ENCODE data around the gene GPR137. TPM values are rescaled to one million over a fixed set of nuclear protein-coding genes. Genes with fewer than 3 reads are reported as not detected.

Gene GPR137
- total RNA-seq, 4 donors from 2014 or later: 6.4 to 35.2 (median 27.4) TPM

DNA sequence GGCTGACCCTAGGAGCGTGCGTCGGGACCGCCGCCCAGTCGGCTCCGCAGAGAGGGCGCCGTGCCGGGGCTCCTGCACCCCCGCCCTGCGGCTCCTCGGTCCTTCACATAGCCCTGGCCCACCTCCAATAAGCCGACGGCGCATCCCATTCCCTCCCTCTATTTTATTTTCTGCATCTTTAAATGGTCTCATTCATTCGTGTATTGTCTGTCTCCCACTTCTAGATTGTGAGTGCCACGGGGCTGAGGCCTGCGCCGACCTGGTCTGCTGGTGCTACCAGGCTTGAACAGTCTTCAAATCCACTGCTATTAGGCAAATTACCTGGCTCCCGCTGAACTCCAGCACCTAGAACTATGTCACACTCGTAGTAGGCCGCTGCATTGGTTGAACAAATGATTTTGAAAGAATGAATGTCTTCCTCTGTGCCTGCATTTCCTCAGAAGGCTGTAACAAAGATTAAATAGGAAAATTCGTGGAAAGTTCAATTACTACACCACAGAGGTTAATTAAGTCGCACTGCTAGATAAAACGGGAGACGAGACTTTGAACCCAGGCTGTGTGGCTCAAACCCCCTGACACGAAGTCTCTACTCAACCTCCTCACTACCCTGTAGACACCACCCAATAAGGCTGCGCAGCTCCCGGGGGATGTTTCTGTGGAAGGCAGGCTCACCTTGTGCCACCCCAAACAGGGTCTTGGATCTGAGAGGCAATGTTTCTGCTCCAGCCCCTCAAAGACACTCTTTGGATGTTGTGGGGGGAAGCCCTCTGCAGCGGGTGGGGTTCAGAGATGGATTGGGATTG is 37.7 kb upstream of the GPR137 start:
- H3K4me1 ChIP-seq: peaks cover 21 to 50% (median 42%) of the 10 kb centered on the region in 4 donors

DNA sequence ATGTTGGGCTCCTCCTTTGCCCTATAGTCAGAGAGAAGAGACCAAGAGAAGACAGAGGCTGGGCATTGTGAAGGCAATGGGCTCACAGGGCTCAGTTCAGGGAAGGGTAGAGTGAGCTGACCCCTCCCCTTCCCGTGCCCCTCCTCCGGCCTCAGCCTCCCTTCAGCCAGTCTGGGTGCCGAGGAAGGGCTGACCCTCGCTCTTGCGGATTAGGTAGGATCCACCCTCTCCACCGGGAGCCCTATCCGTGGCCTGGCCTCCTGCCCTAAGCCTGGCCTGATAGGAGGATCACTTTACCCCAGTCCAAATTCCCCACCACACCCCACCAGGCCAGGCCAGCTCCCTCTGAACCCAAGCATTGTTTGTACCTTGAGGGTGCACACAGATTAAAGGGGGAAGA is 37.1 kb upstream of the GPR137 start:
- Histone ChIP-seq H3K27ac (no peak overlapping the region), H3K4me1 (peaks cover 21 to 50% (median 43%) of the 10 kb centered on the region in 4 donors)
- intact Hi-C loops (cut with DNase I; ENCODE audit: low total_unique reads): no loop called here

More for the DNA sequence above, 37.7 kb upstream of the GPR137 start:
- Histone ChIP-seq H3K27ac (peak overlapping the region; percentile 90 to 99 (median 94)), H3K9me3 (no peaks in the 10 kb centered on the region), H3K36me3 (no peaks in the 10 kb centered on the region), H3K27me3 (no peaks in the 10 kb centered on the region), H3K4me3 (peak overlapping the region; percentile 12 to 68 (median 64))
- in situ Hi-C loops (cut with MboI; ENCODE audit: low pct_ligation_motif_present in 1 of 4, low pct_unique_long_range_greater_than_20kb in 1 of 4, low sequenced_read_pairs in 3 of 4) (no loop called here), intact Hi-C loops (cut with DNase I; ENCODE audit: low total_unique reads) (no loop called here)
- TF ChIP-seq EP300 (IDR thresholded peaks at IDR 0.05; ENCODE audit: low read depth) (no peak), POLR2AphosphoS5 (IDR thresholded peaks at IDR 0.05) (no peak), POLR2A (IDR thresholded peaks at IDR 0.05) (no peak)
- TF ChIP-seq, protein P1, sequence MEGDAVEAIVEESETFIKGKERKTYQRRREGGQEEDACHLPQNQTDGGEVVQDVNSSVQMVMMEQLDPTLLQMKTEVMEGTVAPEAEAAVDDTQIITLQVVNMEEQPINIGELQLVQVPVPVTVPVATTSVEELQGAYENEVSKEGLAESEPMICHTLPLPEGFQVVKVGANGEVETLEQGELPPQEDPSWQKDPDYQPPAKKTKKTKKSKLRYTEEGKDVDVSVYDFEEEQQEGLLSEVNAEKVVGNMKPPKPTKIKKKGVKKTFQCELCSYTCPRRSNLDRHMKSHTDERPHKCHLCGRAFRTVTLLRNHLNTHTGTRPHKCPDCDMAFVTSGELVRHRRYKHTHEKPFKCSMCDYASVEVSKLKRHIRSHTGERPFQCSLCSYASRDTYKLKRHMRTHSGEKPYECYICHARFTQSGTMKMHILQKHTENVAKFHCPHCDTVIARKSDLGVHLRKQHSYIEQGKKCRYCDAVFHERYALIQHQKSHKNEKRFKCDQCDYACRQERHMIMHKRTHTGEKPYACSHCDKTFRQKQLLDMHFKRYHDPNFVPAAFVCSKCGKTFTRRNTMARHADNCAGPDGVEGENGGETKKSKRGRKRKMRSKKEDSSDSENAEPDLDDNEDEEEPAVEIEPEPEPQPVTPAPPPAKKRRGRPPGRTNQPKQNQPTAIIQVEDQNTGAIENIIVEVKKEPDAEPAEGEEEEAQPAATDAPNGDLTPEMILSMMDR (IDR thresholded peaks at IDR 0.05): no peak
- DNase-seq: peak; percentile 29
- 43 to 50% methylated on average over 12 to 31 of the region's 31 CpGs for WGBS, 2 donors (ENCODE audit: low coverage in 1 of 2)

DNA sequence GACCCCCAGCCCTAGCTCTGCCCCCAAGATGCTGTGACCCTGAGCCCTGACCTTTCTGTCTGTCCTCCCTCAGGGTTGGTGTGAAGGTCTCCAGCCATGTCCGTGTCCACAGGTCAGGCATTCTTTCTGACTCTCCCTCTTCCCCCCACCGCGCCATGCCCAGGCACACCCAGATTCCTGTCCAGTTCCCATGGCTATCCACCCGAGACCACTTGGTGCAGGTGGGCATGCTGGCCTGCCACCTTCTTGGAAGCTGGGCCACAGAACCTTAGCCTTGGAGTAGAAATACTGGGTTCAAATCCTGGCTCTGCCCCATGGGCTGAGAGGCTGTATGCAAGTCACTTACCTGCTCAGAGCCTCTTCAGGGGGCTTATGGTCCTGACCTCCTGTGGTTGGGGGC is 36.6 kb upstream of the GPR137 start:
- intact Hi-C loops (cut with DNase I; ENCODE audit: low total_unique reads) (no loop called here), in situ Hi-C loops (cut with MboI; ENCODE audit: low pct_ligation_motif_present in 1 of 4, low pct_unique_long_range_greater_than_20kb in 1 of 4, low sequenced_read_pairs in 3 of 4) (no loop called here)
- 95% methylated on average over 4 of the region's 4 CpGs; no CpG with 5 or more reads in 1 of the 2 donors for WGBS, 2 donors (ENCODE audit: low coverage in 1 of 2)
- DNase-seq: no peak
- Histone ChIP-seq H3K27me3 (no peaks in the 10 kb centered on the region), H3K9me3 (no peaks in the 10 kb centered on the region), H3K4me3 (no peak overlapping the region), H3K4me1 (peaks cover 21 to 52% (median 44%) of the 10 kb centered on the region in 4 donors), H3K27ac (no peak overlapping the region), H3K36me3 (no peaks in the 10 kb centered on the region)
- TF ChIP-seq, protein P1 (IDR thresholded peaks at IDR 0.05): no peak
- no peak for TF ChIP-seq POLR2AphosphoS5 (IDR thresholded peaks at IDR 0.05)
- TF ChIP-seq EP300 (IDR thresholded peaks at IDR 0.05; ENCODE audit: low read depth): no peak
- TF ChIP-seq POLR2A (IDR thresholded peaks at IDR 0.05): no peak

More for the DNA sequence above, 37.1 kb upstream of the GPR137 start:
- no peak overlapping the region for H3K4me3 ChIP-seq
- peak; percentile 11 for DNase-seq
- no peaks in the 10 kb centered on the region for H3K27me3 ChIP-seq
- no peaks in the 10 kb centered on the region for H3K36me3 ChIP-seq
- H3K9me3 ChIP-seq: no peaks in the 10 kb centered on the region
- in situ Hi-C loops (cut with MboI; ENCODE audit: low pct_ligation_motif_present in 1 of 4, low pct_unique_long_range_greater_than_20kb in 1 of 4, low sequenced_read_pairs in 3 of 4): no loop called here
- TF ChIP-seq EP300 (IDR thresholded peaks at IDR 0.05; ENCODE audit: low read depth) (no peak), POLR2AphosphoS5 (IDR thresholded peaks at IDR 0.05) (no peak), POLR2A (IDR thresholded peaks at IDR 0.05) (no peak)
- TF ChIP-seq, protein P1 (IDR thresholded peaks at IDR 0.05): no peak
- WGBS, 2 donors (ENCODE audit: low coverage in 1 of 2): 78% methylated on average over 7 of the region's 7 CpGs; no CpG with 5 or more reads in 1 of the 2 donors

DNA sequence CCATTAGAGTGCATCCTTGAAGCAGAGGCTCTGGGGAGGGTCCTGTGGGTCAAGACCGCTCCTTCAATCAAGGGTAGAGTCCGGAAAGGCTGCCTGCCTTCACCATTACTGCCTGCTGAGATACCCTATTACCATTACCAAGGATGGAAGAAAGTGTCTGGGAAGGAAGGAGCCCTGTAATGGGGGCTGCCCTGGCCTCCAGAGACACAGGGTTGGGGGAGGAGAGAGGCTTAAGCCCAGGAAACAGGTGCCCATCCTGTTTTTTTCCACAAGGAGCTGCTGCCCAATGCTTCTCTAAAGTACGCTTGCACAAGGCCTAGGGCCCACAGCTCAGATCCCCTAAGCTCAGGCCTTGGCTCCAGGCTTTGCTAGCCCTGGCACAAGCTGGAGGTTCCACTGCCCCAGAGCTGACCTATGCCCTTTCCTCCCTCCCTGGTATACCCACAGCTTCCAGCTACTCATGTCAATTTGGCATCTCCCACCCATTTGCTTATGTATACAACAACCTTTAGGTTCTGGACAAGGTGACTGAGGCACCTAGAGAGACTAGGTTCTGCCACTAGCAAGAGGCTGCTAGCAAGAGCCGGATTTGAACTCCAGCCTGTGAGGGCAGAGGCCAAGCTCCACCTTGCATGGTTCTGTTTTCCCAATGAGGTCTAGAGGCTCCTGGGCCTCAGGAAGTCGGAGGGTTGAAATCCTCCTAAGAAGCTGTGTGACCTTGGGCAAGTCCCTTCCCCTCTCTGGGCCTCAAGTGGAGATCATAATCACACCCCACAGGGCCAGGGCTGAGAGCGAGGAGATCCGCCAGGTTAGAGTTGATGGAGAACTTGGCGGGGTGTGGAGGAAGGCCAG is 35.9 kb upstream of the GPR137 start:
- no peak overlapping the region for H3K27ac ChIP-seq
- peaks cover 19 to 55% (median 42%) of the 10 kb centered on the region in 4 donors for H3K4me1 ChIP-seq

More for the DNA sequence above, 35.9 kb upstream of the GPR137 start:
- DNase-seq: no peak
- in situ Hi-C loops (cut with MboI; ENCODE audit: low pct_ligation_motif_present in 1 of 4, low pct_unique_long_range_greater_than_20kb in 1 of 4, low sequenced_read_pairs in 3 of 4): no loop called here
- TF ChIP-seq POLR2A (IDR thresholded peaks at IDR 0.05): no peak
- TF ChIP-seq EP300 (IDR thresholded peaks at IDR 0.05; ENCODE audit: low read depth): no peak
- TF ChIP-seq, protein P1 (IDR thresholded peaks at IDR 0.05): no peak
- TF ChIP-seq POLR2AphosphoS5 (IDR thresholded peaks at IDR 0.05): no peak
- Histone ChIP-seq H3K9me3 (no peaks in the 10 kb centered on the region), H3K4me3 (no peak overlapping the region), H3K36me3 (peaks cover 0 to 2% (median 0%) of the 10 kb centered on the region in 4 donors), H3K27me3 (no peaks in the 10 kb centered on the region)
- intact Hi-C loops (cut with DNase I; ENCODE audit: low total_unique reads): loop anchor here (5.0 kb wide), 1 partner anchor 53 kb away; the partner anchor contains the start of gene CATSPERZ
- 81 to 100% methylated on average over 1 to 8 of the region's 8 CpGs for WGBS, 2 donors (ENCODE audit: low coverage in 1 of 2)

Measured in transverse colon (tissue), 4 donors.